ENCODE results near the gene MARCHF2.

Gene MARCHF2

DNA sequence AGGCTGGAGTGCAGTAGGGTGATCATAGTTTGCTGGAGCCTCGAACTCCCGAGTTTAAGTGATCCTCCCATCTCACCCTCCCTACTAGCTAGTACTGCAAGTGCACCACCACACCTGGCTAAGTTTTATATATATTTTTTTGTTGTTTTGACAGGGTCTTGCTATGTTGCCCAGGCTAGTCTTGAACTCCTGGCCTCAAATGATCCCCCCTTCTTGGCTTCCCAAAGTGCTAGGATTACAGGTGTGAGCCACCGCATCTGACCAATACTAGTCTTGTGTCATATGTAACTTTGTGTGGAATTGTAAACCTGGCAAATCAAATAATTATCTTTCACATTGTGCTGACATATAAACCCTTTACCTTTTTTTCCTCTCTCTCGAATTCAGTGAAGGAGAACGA is 41.9 kb downstream of the MARCHF2 start:
- DNase-seq: no peak

DNA sequence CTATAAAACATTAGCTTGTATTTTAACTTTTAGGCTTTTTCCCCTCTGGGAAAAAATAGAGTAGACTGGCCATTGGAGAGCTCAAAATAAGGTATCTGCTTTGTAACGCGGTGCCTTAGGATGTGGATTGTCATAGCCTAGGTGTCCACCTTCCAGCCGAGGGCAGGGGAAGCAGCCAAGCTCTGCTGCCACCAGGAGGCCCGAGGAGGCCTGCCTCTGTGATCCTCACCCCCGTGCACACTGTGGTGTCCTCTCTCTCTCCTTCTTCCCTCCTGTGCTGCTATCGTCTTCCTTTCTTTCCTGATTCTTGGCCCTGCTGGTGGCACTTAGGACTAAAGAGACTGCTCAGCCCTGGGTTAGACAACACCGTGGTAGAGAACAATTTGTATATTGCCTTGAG is 43.0 kb downstream of the MARCHF2 start:
- DNase-seq: no peak

DNA sequence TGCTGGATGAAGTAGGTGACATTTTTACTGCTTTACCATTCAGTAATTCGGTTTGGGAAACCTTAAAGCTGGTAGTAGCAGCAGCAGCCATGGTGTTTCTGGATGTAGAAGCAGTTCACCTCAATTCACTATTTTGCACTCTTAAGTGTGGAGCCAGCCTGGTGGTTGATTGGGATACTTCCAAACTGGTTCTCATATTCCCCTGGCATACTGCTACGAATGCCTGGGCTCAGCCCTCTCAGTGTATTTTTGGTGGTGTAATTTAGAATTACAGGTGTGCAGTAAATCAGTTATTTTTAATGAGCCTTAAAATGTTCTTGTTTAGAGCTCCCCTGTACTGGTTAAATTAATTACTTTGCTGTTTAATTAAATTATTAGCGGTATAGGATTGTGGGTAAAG is 44.1 kb downstream of the MARCHF2 start:
- DNase-seq: no peak

DNA sequence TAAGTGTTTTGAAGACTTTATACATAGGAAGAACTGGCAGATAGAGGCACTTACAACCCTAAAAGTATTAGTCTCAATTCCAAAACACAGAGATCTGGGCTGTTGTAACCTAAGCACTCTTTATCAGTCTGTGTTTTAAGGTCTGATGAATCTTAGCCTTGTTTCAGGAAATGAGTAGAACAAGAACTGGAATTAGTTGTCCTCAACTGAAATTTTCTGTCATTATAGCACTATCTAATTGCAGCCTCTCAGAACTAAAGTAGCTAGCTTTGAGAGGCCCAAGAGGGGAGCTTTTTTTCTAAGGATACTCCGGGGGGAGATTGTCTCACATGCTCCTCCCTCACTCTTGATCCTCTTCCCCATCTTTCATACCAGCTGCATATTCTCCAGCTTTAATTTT is 44.7 kb downstream of the MARCHF2 start:
- DNase-seq: no peak

DNA sequence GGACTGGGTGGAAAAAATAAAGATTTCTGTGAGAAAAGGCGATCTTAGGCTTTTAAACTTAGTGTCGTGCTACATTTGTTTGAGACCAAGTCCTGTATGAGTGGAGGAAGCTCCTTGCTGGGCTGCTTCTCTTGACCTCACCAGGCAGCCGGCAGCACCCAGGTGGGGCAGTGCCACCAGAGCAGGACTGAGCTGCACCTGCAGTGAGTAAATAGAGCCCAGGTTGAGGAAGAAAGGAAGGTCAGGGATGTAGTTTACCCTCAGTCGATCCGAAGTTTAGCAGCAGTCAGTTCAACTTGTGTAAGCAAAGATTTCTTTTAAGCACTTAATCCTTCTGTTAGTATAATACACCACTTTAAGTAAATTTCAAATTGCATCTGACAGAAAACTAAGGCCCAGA is 45.3 kb downstream of the MARCHF2 start:
- no peak for DNase-seq

DNA sequence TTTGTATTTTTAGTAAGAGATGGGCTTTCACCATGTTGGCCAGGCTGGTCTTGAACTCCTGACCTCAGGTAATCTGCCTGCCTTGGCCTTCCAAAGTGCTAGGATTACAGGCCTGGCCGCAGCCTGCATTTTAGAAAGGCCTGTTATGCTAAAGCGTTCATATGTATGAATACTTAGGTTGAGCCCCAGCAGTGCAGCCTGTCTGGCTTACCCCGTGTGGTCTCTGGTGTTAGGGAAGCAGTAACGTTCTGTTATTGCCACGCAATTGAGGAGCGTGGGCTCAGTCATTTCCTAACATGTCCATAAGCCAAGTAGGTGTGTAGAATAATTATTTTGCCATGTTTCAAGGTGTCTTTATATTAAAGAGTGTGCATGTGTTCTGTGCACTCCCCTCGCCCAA is 46.0 kb downstream of the MARCHF2 start:
- DNase-seq: no peak

DNA sequence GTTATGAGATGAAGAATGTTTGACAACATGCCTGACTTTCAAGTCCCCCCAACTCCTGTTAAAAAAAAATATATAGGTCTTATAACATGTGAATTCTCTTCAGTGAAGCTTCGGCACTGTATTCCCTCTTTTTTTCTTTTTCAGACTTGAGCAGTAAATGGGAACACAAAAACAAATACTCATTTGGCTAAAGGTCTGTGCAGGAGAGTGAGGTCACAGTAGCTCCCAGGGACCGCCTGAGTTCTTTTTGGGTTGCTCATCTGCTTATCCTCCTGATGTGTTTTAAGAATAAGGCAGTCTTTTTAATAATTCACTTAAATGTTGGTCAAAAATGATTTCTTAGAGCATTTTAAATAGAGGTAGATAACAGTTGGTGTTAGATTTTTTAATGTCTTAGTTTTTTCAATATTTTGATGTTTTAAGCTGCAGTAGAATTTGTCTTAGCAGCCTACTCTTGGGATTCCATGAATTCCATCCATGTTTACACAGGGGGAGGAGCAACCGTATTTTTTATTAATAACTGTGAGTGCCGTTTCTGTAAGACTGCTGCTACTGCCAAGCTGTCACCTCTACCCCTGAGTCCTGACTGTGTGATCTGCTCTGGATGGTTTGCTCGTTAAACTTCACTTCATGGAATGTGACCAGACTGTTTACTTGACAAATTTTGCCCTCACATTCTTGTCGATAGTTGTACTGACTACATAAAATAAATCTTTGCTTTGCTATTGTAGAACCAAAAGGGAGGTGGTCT is 46.6 kb downstream of the MARCHF2 start:
- DNase-seq: no peak

DNA sequence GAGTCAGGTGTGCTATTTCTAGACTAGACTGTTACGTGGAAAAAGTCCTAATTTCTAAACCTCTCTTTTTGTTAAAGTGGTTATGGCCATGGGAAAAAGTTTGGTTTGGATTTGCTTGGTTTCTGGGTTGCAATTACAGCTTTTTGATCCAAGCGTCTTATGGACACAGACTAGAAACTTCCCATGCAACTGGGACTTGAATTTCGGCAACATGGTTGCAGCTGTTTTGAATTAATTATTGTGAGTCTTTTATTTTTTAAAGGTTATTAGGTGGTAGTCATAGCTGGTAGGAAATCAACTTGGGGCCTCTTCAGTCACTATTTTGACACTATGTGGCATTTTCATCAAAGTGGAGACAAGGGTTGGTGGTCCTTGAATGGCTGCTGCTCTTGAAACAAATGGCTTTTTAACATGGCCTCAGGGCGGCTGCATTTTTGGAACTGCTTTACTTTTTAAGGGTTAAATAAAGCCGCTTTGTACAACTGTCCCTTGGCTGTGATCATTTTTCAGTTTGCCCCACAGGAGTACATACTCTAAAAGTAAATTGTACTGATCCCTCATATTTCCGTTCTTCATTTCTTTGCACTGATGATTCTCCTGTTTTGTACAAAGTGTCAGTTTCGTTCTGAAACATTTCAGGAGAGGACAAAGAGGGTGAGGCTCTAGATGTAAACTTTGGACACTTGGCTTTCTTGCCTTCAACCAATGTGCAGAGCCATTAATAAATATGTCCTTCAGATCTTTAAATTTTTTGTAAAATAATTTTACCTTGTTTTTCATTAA is 47.6 kb downstream of the MARCHF2 start:
- DNase-seq: no peak

DNA sequence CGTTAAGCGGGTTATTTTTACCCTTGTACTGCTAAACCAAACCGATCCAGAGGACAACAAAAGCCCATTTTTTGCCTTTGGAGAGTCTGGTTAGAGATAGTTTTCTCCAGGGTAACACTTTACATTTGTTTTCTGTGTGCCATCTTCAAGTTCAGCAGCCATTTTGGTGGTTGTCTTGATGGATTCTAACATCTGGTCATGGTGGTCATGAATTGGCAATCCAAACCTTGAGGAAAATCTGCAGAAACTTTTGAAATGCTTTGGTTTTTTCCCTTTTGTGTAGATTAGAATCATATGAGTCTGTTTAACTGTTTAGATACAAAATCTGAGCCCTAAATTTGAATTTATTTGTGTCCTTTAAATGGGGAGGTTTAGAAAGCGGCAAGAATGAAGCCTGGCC is 48.3 kb downstream of the MARCHF2 start:
- no peak for DNase-seq

DNA sequence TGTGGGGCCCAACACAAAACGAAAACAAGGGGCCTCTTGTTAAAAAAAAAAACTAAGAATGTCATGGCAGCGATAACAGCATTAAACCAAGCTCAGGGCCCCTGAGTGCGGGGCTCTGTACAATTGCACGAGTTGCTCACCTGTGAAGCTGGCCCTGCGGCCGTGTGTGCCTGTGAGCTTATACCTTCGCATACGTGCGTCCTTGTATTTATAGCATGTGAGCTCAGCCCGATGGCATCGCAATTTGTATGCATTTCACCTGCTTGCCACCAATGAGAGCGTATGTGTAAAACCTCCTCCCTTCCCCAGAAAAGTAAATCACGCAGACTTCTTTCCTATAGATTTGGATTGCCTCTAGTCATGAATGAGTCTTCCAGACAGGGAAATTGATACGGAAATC is 48.8 kb downstream of the MARCHF2 start:
- DNase-seq: no peak

DNA sequence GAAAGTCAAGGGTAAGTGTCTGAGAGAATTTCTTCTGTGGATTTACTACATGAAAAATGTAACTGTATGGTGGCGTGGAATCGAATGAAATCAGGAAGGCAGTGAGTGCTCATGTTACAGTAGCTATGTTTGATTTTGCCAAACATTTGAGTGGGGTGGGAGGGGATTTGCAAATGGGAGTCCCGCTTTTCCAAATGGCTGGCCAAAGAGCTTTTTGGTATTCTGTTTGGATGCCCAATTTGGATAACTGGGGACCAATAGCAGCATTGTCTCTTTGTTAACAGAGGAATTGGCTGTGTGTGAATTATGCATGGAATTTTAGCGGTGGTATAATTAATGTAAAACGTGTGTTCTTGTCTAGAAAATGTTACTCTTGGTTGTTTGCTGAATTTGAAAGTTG is 49.5 kb downstream of the MARCHF2 start:
- no peak for DNase-seq

DNA sequence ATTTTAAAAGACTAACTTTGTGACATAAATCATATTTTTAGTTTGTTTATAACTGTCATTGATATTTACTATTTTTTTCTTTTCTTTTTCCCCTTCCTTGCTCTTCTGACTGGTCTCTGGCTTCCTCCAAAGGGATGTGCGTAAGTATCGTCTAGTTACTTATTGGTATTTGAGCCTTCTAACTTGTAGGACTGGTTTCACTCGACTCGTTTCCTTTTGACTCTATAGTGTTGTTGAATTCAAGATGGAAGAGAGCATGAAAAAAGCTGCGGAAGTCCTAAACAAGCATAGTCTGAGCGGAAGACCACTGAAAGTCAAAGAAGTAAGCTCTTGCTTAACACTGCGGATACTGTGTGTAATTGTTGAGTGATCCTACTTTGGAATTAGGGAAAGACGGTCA is 50.3 kb downstream of the MARCHF2 start:
- DNase-seq: no peak

DNA sequence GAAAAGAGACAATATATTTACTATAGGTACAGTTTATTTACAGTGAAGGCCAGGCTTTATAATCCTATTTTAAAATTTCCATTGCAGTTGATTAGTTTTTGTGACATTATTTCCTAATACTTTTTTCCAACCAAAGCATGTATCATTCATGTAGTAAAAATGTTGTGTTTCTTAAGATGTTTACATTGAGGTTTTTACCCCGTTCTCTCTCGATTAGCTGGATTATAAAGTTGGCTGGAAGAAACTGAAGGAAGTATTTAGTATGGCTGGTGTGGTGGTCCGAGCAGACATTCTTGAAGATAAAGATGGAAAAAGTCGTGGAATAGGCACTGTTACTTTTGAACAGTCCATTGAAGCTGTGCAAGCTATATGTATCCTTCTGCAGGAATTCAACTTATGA is 52.9 kb downstream of the MARCHF2 start:
- DNase-seq: no peak

DNA sequence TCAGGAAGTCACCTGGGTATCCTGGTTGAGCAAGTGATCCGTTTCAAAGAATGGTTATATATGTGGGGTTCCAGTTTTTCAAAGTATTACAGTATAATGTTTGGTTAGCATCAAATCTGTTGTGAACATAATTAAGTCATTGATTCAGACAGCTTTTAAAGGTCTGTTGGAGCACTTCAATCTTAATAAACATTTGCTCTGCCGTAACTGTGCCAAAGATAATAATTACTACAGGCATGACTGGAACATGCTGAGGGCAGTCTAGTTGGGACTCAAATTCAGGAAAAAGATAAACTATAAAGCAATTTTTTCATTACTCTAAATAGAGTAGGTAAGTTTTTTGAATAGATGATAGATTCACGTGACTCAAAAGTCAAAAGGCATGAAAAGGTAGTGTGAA is 55.0 kb downstream of the MARCHF2 start:
- no peak for DNase-seq

DNA sequence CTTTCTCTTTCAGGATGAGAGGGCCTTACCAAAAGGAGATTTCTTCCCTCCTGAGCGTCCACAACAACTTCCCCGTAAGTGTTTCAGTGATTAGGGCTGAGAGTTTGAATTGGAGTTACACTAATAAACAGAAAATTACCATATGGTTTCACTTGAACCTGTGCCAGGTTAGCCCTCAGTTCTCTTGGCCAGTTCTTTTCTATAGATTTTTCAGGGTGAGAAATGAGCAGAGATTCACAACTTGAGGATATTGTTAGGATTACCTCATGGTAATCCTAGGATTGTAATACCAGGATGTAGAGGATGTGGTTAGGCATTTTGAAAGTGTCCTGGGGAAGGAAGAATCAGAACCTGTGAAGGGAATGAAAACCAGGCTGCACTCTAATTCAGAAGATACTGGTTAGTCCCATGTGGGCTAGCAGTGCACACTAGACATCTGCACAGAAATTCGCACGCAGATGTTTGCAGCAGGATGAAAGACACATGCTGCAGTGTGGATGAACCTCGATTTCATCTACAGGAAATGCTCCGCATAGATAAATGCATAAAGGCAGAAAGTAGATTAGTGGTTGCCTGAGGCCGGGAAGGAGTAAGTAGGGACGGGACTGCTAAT is 55.8 kb downstream of the MARCHF2 start:
- no peak for DNase-seq

DNA sequence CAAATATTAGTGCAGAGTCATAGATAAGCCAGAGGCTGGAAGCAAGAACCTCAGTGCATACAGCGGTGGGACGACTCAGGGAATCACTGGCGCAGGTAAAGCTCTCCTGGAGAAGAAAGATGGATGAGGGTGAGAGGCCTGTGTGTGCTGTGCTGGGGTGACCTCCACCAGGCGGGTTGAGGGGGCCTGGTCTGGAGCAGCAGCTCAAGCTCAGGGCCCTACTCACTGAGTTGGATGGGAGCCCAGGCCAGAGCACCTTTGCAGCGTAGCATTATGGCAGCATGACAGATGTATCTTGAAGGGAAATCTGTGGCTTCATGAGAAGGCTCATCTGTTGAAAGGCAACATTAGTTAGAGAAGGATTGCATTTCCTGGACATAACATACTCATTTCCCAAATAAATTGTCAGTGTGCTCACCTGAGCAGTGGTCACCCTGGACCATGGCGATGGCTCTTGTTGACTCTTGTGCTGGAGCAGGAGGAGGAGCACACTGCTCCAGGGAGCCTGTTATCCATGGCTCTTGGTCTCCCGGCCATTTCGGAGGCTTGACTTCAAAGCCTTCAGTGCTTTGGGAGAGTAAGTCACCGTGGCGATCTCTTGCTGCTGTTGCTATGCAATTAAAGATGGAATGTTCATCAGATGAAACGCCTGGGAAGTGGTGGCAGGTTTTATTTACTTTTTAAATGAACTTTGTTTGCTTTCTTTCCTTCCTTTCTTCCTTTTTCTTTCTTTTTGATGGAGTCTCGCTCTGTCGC is 56.7 kb downstream of the MARCHF2 start:
- no peak for DNase-seq

DNA sequence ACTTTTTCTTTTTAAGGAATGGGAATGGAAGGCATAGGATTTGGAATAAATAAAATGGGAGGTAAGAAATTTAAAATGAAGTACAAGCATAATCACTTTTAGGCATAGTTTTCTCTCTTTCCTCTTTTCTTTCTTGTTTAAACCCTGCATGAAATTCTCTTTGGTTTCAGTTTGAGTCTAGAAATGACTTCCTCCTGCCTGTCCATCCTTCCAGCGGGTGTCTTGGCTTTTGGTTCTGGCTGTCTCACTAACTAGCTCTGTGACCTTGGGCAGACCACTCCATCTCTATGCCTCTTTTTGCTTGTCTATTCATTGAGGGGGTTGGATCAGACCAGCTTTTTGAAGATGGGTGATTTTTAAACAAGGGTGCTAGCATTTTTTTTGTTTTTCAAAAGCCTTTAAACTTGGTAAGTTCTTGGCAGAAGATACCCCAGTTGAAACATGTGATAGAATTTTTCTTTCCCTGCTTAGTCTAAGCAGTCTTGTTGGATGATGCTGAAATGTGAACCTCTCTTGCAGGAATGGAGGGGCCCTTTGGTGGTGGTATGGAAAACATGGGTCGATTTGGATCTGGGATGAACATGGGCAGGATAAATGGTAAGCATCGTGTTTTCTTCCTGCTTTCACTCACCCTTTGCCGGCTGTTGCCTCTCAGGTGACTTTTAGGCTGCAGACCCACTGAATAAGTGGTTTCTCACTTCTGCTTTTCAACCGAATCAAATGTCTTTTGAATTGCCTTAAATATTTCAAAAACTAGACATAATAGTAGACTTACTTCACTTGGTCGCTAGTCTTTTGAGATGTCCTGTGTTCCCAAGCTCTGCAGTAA is 60.8 kb downstream of the MARCHF2 start:
- DNase-seq: no peak

DNA sequence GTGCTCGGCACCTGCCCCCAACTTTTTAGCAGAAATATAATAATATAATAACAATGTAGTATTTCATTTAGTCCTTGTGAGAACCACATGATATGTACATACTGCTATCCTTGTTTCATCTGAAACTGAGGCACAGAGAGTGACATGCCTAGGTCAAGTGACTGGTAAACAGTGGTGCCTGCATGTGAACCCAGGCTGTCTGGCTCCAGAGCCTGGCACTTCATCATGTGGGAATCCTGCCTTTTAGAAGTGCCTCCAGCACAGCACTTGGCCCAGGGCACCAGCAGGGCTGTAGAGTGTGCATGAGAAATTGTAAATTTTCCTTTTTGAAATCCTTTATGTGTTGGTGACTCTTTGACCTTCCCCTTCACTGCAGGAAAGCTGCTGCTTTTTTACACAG is 61.9 kb downstream of the MARCHF2 start:
- no peak for DNase-seq

DNA sequence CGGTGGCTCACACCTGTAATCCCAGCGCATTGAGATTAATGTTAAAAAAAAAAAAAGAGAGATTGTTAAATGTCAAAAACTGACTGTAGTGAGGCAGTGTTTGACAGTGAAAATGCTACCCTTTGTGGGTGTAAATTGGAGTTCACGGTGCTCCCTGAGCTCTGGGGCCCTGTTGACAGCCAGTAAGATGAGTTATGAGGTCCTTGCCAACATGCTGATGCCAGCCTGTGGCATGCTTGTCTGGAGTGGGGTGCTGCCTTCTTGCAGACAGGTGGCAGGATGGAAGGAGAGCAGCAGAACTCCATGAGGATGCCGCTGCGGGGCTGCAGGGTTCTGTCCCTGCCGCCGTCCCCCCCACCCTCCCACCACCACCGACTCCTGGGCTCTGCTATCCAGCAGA is 63.4 kb downstream of the MARCHF2 start:
- DNase-seq: no peak

DNA sequence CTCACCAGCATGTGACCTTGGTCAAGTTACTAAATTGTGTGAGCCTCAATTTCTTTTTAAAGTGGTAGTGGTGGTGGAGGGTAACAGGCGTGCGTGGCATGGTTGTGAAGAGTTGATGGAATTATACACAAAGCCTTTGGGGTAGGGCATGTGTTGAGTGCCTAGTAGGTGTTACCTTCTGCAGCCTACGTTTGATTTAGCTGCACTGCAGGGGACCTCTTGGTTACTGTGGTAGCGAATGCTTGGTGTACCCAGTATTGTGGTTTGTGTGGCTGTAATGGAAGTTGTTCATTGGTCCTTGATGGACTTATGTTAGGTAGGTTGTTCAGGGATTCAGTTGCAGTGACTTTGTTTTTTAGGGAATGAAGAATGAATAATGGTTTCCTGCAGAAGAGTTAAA is 64.8 kb downstream of the MARCHF2 start:
- no peak for DNase-seq

DNA sequence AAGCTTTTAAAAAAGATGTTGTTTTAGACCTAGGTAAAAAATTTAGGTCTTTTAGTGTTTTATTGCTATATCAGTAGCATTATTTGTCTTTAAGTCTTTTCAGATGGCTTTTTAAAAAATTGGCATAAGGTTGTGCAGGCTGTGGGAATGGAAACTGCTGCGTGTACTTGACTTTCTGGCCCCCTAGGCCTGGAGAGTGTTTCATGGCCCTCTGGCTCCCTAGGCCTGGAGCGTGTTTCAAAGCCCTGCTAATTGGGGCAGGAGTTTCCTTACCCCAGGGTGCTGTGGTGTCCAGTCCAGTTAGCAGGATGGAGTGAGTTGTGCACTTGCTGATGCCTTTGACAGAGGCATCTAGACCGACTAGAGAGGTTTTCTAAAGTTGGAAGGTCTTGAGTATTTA is 65.5 kb downstream of the MARCHF2 start:
- DNase-seq: no peak

DNA sequence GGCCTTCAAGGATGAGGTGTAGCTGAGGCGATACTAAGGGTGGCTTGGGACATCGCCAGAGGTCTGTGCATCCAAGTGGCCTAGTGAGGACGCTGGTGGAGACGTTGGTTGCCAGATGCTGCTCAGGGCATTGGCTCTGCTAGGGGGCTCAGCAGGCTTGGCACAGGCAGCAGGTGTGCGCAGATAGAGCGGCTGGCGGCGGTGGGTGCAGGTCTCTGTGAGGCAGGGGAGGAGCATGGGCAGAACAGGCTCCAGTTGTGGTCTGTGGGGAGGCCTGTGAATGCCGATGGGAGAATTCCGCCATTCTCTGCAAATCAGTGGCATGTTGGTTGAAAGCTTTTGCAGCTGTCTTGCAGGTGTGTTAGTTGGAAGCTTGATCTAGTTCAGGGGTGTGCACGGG is 68.1 kb downstream of the MARCHF2 start:
- no peak for DNase-seq

DNA sequence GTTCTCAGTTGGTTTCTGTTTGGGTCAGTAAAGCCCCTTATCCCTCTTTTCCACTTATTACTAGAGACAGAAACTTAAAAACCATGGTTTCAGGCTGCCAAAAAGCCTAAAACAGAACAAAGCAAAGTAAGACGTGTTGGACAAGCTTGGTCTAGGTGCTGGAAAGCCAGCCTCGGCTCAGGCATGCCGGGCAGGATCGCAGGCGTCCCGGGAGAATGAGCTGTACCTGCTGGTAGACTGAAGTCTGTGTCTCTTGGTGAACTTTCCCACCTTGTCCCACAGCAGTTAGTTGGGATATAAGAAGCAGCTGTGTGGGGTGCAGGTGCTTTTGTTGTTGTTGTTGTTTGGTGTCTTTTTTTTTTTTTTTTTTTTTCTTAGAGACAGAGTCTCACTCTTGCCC is 68.5 kb downstream of the MARCHF2 start:
- DNase-seq: no peak
